GM19099 (cell line): ENCODE measurements around the gene ACHE.

Experiments
- POLR2A ChIP-seq: IDR thresholded peaks from 3 replicates; pipeline ENCODE4 v1.6.1; 2011; ENCODE audit warnings: low read depth; ENCODE audit not compliant: insufficient read length; ENCODE audit errors: extremely low read depth

Gene ACHE

GRCh38 chr7:100886936-100887515, 8.7 kb downstream of the ACHE start:
- TF ChIP-seq POLR2A: no peak

GRCh38 chr7:100886142-100886935, 9.3 kb downstream of the ACHE start:
- TF ChIP-seq POLR2A: no peak

- no peak for TF ChIP-seq POLR2A
Measured at GRCh38 chr7:100885440-100886141, 10.1 kb downstream of the ACHE start.

GRCh38 chr7:100884736-100885439, 10.8 kb downstream of the ACHE start:
- no peak for TF ChIP-seq POLR2A

- no peak for TF ChIP-seq POLR2A
Measured at GRCh38 chr7:100882785-100883526, 12.7 kb downstream of the ACHE start.

- TF ChIP-seq POLR2A: no peak
Measured at GRCh38 chr7:100882201-100882600, 13.5 kb downstream of the ACHE start.

- no peak for TF ChIP-seq POLR2A
Measured at GRCh38 chr7:100881136-100881535, 14.6 kb downstream of the ACHE start.

GRCh38 chr7:100880645-100881044, 15.0 kb downstream of the ACHE start:
- no peak for TF ChIP-seq POLR2A

- no peak for TF ChIP-seq POLR2A
Measured at GRCh38 chr7:100879685-100880261, 15.9 kb downstream of the ACHE start.

GRCh38 chr7:100878685-100879084, 17.0 kb downstream of the ACHE start:
- TF ChIP-seq POLR2A: no peak

- TF ChIP-seq POLR2A: no peak
Measured at GRCh38 chr7:100878013-100878412, 17.7 kb downstream of the ACHE start.

GRCh38 chr7:100875356-100875751, 20.3 kb downstream of the ACHE start:
- no peak for TF ChIP-seq POLR2A

- peak; percentile 96 for TF ChIP-seq POLR2A
Measured at GRCh38 chr7:100874577-100875355, 20.9 kb downstream of the ACHE start, which contains the start of gene SRRT. SRRT (plus strand) TSS chr7:100875103; CDS start chr7:100875591, 488 bp downstream.

- TF ChIP-seq POLR2A: no peak
Measured at GRCh38 chr7:100874300-100874576, 21.4 kb downstream of the ACHE start.
